ENCODE measurements around the gene SEPTIN5. TPM values are rescaled to one million over a fixed set of nuclear protein-coding genes. Genes with fewer than 3 reads are reported as not detected.

SEPTIN5 gene
- total and polyA plus RNA-seq, 9 of the 15 experiments (the other 6 are each of a cell fraction or from before 2014, with no cell fraction given): 0.03 to 195 (median 119) TPM

- TF ChIP-seq, protein P1, sequence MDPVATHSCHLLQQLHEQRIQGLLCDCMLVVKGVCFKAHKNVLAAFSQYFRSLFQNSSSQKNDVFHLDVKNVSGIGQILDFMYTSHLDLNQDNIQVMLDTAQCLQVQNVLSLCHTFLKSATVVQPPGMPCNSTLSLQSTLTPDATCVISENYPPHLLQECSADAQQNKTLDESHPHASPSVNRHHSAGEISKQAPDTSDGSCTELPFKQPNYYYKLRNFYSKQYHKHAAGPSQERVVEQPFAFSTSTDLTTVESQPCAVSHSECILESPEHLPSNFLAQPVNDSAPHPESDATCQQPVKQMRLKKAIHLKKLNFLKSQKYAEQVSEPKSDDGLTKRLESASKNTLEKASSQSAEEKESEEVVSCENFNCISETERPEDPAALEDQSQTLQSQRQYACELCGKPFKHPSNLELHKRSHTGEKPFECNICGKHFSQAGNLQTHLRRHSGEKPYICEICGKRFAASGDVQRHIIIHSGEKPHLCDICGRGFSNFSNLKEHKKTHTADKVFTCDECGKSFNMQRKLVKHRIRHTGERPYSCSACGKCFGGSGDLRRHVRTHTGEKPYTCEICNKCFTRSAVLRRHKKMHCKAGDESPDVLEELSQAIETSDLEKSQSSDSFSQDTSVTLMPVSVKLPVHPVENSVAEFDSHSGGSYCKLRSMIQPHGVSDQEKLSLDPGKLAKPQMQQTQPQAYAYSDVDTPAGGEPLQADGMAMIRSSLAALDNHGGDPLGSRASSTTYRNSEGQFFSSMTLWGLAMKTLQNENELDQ (CRISPR knock-in tag; IDR thresholded peaks at IDR 0.05; ENCODE audit: borderline replicate concordance): no peak
- TF ChIP-seq ZFP30 (CRISPR knock-in tag; IDR thresholded peaks at IDR 0.05; ENCODE audit: borderline replicate concordance) (no peak), ZZZ3 (IDR thresholded peaks at IDR 0.05) (no peak), NR3C1 (CRISPR knock-in tag; IDR thresholded peaks at IDR 0.05) (no peak), ZNF76 (CRISPR knock-in tag; IDR thresholded peaks at IDR 0.05; ENCODE audit: borderline replicate concordance) (no peak), SRSF9 (IDR thresholded peaks at IDR 0.05; ENCODE audit: borderline replicate concordance, low read depth, low read length) (no peak), GTF2F1 (IDR thresholded peaks at IDR 0.05; ENCODE audit: low read depth, low read length) (no peak), ZBTB40 (IDR thresholded peaks at IDR 0.05) (no peak), ZBTB40 (CRISPR knock-in tag; IDR thresholded peaks at IDR 0.05) (peak; percentile 44; the same call in 1 of the 2 replicates), RBM22 (IDR thresholded peaks at IDR 0.05; ENCODE audit: low read depth, low read length, poor library complexity, severe bottlenecking) (no peak), HNRNPLL (IDR thresholded peaks at IDR 0.05; ENCODE audit: low read depth, low read length, poor library complexity, severe bottlenecking) (peak; percentile 2), ZNF75A (CRISPR knock-in tag; IDR thresholded peaks at IDR 0.05) (no peak), KAT2B (IDR thresholded peaks at IDR 0.05; ENCODE audit: low read depth, low read length) (no peak), ZKSCAN8 (CRISPR knock-in tag; IDR thresholded peaks at IDR 0.05) (no peak), TBP (optimal IDR thresholded peaks at IDR 0.05; ENCODE audit: low read depth, low read length) (no peak), CREB3 (tag; conservative IDR thresholded peaks at IDR 0.05; ENCODE audit: low read depth) (no peak)
Observed at GRCh38 chr22:19755722-19756287, 41.5 kb downstream of the SEPTIN5 start (continued).
